Right forelimb (tissue), 1 donor: Measurements from ENCODE around the gene STPG2.
A peak's percentile ranks its signal among the peaks of the same experiment; 100 is the strongest.

ENCODE experiments used
- DNase-seq: peaks from one replicate; pipeline ENCODE4 v3.0.0-alpha.2; 2018

The STPG2 gene

GRCh38 chr4:98143001-98143899, at the start of gene STPG2:
TSS of gene STPG2 (minus strand) at chr4:98143476.
- DNase-seq, result peak; percentile 89

- no peak for DNase-seq
Measured at GRCh38 chr4:98185279-98185678, 42.0 kb upstream of the STPG2 start.

- DNase-seq, result no peak
Measured at GRCh38 chr4:98181809-98182208, 38.5 kb upstream of the STPG2 start.

GRCh38 chr4:98179951-98180350, 36.7 kb upstream of the STPG2 start:
- DNase-seq, result no peak

- no peak for DNase-seq
Measured at GRCh38 chr4:98176531-98176930, 33.3 kb upstream of the STPG2 start.

- no peak for DNase-seq
Measured at GRCh38 chr4:98170035-98170434, 26.8 kb upstream of the STPG2 start.

GRCh38 chr4:98166731-98167041, 23.4 kb upstream of the STPG2 start:
- DNase-seq, result no peak

- no peak for DNase-seq
Measured at GRCh38 chr4:98166025-98166730, 22.9 kb upstream of the STPG2 start.

- no peak for DNase-seq
Measured at GRCh38 chr4:98162696-98163095, 19.4 kb upstream of the STPG2 start.

GRCh38 chr4:98151145-98151924, 8.1 kb upstream of the STPG2 start:
- no peak for DNase-seq

- DNase-seq, result no peak
Measured at GRCh38 chr4:98150092-98150761, 7.0 kb upstream of the STPG2 start.

- DNase-seq, result no peak
Measured at GRCh38 chr4:98148856-98149255, 5.6 kb upstream of the STPG2 start.

- no peak for DNase-seq
Measured at GRCh38 chr4:98126141-98126540, 17.1 kb downstream of the STPG2 start.

GRCh38 chr4:98125585-98125984, 17.7 kb downstream of the STPG2 start:
- no peak for DNase-seq

GRCh38 chr4:98117363-98117762, 25.9 kb downstream of the STPG2 start:
- no peak for DNase-seq

- DNase-seq, result no peak
Measured at GRCh38 chr4:98113012-98113411, 30.3 kb downstream of the STPG2 start.

GRCh38 chr4:98110929-98111328, 32.3 kb downstream of the STPG2 start:
- no peak for DNase-seq

GRCh38 chr4:98110214-98110613, 33.1 kb downstream of the STPG2 start:
- DNase-seq, result no peak

- no peak for DNase-seq
Measured at GRCh38 chr4:98102660-98103059, 40.6 kb downstream of the STPG2 start.

- no peak for DNase-seq
Measured at GRCh38 chr4:98101988-98102387, 41.3 kb downstream of the STPG2 start.

GRCh38 chr4:98098764-98099163, 44.5 kb downstream of the STPG2 start:
- DNase-seq, result no peak

GRCh38 chr4:98094118-98094517, 49.2 kb downstream of the STPG2 start:
- no peak for DNase-seq

GRCh38 chr4:98093662-98094061, 49.6 kb downstream of the STPG2 start:
- no peak for DNase-seq
